KBM-7 (cell line): ENCODE results near the gene CYP3A4.
"Not testable (repeated sequence)": the region's sequence is repeated elsewhere in the genome, so short reads cannot be mapped to it uniquely, and the experiment has no call there.

Experiments
- DNase-seq: peaks from one replicate; pipeline ENCODE4 v3.0.0-alpha.2; 2015
- in situ Hi-C: fragments of 300-500 bp; cut with MboI; formaldehyde crosslinking; loops from 2 replicates; pipeline ENCODE4 v1.14.3; 2020; ENCODE audit warnings: low sequenced_read_pairs, low pct_unique_long_range_greater_than_20kb, mixed read lengths

Gene CYP3A4

DNA sequence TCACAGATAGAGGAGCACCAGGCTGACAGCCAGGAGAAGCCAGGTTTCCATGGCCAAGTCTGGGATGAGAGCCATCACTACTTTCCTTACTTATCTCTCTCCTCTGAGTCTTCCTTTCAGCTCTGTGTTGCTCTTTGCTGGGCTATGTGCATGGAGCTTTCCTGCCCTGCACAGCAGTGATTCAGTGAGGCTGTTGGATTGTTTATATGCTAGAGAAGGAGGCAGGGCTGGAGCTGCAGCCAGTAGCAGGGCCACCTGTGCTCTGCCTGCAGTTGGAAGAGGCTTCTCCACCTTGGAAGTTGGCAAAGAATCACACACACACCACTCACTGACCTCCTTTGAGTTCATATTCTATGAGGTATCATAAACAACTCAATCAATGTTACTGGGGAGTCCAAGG lies at the start of gene CYP3A4:
Gene CYP3A4, minus strand, starts transcription at position 178 of the 400 bp plus-strand sequence. Its CDS starts 103 bp downstream, at position 75.
- DNase-seq = no peak
- in situ Hi-C loops = no loop called here

DNA sequence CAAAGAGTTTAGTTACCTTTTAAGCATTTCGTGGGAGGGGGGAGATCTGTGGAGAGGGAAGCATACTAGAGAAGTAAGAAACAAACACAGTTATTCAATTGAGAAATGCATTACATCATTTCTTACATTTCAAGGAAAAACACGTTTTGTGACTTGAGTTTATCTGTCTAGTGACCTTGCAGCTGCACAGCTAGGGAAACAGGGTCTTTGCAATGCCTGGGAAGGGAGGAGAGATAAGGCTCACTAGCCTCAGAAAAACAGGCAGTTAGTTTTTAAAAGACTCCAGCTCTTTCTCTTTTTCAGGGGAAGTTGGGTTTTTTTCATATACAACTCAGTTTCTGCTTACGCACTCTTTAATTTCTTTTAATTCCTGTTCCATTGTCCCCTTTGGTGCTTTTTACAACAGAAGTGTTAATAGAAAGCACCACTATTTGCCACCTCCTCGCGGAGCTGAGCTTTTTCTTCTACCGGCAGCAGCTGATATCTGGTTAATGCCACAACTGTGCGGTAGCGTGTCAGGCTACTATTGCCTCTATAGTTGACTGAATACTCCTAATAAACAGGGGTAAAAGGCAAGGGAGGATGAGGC lies 49.4 kb upstream of the CYP3A4 start:
- in situ Hi-C loops = no loop called here
- no peak for DNase-seq

DNA sequence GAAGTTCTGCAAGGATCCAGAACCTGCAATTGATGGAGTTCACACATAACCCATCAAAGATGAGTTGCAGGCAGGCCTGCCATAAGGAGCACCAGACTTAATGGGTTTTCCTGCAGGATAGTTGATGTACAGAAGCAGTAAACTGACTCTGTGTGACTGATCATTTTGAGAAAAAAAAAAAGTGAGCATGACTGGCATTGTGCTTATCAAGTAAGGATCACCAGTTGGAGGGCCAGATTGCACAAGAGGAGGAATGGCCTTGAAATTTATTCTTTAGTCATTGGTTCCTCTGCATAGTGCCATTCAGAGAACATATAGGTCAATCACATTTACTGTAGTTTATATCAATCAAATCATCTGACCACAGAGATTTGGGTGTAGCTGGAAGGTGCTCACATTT lies 47.6 kb upstream of the CYP3A4 start:
- no peak for DNase-seq

DNA sequence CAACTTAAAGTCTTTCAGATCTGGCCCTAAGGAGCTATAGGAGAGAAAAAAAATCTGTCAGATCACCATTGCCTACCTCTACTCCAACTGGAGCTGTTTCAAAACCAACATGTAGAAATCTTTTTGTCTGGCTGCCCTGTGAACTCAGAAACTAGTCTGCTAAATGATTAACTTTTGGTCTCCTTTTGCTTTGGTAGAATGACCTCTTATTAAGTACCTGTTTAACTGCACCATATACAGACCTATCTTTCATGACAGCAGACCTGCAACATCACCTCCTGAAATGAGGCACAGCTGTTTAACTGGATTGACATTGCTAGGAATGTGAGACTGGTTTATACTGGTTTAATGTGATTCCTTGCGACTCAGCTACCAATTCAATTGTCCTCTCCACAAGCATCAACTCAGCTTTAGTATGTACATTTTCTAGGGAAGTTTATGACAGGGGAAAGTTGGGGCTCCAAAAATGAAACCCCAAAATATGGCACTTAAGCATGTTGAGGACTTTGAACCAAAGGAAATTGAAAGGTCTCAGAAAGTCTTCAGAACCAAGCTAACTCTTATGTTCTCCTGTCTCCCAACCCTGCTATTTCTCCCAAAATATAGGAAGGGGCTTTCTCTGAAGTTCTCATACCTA lies 45.7 kb upstream of the CYP3A4 start:
- DNase-seq = no peak
- in situ Hi-C loops = no loop called here

More for the DNA sequence above, 47.6 kb upstream of the CYP3A4 start:
- in situ Hi-C loops = no loop called here

DNA sequence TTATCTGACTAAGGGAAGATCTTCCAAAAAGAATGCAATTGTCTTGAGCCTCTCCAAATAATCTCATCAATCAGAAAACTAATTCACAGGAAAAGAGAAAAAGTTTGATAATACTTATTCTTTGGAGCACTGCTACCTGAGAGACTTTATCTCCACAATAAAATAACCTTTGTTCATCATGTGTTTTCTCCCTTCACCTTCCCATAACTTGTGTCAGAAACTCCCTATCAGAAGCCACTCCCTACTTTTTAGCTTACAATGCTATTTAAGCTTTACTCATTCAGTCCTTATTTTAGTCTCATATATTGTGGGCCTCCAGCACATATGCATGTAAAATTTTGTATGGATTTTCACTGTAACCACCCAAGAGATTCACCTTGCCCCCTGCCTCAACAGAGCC lies 44.8 kb upstream of the CYP3A4 start:
- DNase-seq = no peak
- in situ Hi-C loops = no loop called here

DNA sequence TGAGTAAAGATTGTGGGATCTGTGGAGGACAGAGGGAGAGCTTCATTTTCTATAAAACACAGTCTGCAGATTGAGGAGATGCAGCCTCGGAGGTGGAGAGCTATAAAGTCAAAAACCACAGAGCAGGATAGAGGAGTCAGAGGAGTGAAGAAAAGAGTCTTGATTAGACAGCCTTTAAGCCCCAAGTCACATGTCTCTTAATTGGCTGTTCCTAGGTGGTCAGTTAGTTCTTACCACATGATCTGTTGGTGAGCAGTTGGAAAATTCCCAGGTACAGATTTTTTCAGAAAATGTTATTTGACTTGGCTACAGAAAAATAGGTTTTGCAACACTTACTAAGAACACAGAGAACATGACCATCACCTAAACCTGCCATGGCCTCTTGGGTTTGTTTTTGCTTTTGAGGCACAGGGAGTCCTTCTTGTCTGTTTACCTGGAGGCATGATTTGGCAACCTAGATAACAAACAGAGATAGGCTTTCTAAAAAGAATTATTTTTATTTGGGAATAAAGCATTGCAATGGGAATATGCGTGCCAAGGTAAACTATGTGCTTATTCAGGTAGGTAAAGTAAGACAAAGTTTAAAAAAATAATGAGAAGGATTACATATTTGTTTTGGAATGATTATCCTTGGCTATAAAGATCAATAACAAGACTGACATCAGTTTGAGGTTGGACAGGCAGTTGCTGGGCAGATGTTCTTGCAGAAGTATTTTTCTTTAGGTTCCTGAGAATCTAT lies 43.2 kb upstream of the CYP3A4 start:
- DNase-seq = no peak
- in situ Hi-C loops = no loop called here

DNA sequence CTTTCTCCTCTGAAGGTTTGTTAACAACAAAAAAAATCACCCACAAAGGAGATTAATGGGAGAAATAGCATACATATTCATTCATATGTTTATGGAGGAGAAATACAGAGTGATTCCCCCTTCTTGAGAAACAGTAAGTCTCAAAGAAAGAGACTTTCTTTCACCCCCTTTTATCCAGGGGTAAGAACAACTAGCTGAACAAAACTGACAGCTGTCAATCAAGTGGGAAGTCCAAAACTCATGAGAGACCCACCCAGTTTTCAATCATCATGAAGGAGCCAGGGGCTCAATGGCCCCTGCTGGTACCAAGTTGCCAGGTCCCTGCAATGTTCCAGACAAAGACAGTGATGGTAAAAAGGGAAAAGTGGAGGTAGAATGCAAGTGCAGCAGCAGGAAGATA lies 41.9 kb upstream of the CYP3A4 start:
- in situ Hi-C loops = no loop called here

DNA sequence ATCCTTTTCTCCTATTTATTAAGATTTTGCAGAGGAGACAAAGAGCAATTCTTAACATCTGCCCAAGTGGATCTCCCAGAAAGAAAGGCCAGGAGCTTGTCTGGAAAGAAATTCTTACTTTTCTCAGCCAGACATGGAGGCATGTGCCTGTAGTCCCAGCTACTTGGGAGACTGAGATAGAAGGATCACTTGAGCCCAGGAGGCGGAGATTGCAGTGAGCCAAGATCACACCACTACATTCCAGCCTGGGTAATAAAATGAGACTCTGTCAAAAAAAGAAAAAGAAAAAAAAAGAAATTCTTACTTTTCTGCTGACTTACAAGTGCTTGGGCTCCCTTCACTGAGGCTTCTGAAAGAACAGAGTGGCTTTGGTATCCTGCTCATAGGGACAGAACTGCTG lies 41.5 kb upstream of the CYP3A4 start:
- no peak for DNase-seq
- in situ Hi-C loops = no loop called here

More for the DNA sequence above, 41.9 kb upstream of the CYP3A4 start:
- no peak for DNase-seq

DNA sequence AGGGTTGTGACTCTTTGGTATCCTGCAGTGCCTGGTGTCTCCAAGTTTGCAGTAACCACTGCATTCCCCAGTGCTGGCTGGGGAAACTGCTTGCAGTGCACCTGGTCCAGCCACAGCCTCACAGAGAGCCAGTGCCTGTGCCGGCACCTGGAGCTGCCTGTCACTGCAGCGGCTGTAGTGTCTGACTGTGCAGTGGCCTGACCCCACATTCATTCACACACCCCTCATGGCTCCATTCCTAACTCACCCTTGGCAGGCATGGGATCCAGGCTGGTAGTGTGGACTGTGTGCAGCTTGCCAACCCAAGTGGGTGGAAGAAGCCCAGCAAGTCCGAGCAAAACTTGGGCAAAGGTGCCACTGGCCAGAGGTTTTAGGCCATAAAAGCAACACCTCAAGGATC lies 40.1 kb upstream of the CYP3A4 start:
- DNase-seq = no peak
- in situ Hi-C loops = no loop called here

DNA sequence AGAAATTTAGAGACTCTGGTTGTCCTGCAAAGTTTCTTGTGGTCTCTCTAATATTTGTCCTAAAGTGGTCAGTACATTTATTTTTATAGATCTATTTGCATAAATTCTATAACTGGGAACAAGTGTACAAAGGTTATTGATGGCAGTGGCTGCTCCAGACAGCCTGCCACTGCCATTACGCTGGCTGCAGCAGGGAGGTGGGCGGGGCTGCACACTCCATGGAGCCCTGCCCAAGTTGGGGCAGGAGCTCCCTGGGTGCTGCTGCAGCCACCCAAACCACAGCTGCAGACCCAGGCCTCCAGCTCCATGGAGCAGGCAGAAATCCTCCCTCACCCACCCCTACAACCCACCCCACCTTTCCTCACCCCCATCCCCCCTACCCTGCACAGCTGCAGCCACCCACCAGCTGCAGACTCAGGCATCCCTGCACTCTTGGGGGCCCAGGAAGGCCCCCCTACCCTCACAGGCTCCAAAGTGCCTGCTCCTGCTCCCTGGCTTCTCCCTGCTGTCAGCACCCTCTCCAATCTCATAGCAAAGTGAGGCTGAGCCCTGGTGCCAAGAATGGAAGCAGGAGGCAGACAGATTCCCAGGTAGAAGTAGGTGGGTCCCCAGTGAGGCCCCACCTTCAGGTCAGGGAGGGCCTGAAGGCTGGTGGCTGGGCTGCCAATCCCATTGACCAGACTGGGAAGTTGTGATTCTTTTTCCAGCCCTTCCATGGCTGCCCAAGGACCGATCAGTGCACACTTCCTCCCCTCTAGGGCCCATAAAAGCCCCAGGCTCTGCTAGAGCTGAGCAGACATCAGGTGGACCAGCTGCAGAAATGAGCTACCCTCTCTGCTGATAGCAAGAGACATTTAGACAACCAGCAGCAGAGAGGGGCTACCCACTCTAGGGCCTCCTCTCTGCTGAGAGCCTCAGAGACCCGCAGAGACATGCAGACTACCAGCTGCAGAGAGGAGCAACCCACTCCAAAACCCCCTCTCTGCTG lies 39.0 kb upstream of the CYP3A4 start:
- in situ Hi-C loops = no loop called here
- DNase-seq = no peak

DNA sequence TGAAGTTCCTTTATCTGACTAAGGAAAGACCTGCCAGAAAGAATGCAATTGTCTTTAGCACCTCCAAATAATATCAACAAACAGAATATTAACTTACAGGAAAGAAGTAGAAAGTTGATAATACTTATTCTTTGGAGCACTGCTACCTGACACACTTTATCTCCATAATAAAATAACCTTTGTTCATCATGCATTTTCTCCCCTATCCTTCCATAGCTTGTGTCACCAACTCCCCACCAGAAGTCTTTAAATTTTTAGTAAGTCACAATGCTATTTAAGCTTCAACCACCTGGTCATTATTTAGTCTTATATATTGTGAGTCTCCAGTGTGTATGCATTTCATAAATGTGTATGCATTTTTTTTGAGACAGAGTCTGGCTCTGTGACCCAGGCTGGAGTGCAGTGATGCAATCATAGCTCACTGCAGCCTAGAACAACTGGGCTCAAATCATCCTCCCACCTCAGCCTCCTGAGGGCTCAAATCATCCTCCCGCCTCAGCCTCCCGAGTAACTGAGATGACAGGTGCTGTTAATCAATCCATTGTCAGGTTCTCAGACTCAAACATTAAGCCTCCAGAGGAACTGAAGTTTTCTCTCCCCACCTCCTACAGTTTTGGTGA lies 36.5 kb upstream of the CYP3A4 start:
- no peak for DNase-seq
- in situ Hi-C loops = no loop called here

DNA sequence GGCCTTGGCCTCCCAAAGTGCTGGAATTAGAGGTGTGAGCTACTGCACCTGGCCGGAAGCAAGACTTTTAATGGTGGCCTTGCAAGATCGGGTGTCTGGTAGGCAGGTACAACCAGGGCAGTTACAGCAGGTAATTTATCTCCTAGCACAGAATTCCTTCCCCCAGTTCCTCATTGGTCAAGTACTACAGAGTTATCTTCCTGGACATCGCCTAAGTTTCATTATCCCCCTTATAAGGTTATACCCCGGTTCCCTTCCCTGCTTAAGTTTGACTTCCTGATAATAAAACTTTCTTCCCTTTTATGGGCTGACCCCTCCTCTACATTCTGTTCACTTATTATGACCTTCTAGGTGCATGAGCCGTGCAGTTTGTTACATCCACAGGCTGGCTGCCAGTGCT lies 24.8 kb upstream of the CYP3A4 start:
- DNase-seq = no peak
- in situ Hi-C loops = no loop called here

DNA sequence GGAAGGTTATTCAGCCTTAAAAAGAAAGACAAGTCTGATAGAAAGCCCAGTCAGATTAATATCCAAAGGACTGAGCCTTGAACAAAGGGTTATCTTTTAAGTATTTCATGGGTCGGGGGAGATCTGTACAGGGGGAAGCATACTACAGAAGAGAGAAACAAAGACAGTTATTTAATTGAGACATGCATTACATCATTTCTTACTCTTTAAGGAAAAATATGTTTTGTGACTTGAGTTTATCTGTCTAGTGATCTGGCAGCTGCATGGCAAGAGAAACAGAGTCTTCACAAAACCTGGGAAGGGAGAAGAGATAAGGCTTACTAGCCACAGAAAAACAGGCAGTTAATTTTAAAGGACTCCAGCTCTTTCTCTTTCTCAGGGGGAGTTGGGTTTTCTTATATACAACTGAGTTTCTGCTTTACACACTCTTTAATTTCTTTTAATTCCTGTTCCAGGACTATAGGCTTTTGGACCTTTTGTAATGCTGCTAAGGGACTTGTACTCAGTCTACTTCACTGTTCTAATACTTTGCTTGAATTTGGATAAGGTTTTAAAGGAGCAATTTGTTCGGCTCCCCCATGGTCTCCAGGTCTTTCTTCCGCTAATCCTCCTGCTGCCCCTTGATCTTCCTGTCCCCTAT lies 23.0 kb upstream of the CYP3A4 start:
- in situ Hi-C loops = no loop called here
- no peak for DNase-seq

DNA sequence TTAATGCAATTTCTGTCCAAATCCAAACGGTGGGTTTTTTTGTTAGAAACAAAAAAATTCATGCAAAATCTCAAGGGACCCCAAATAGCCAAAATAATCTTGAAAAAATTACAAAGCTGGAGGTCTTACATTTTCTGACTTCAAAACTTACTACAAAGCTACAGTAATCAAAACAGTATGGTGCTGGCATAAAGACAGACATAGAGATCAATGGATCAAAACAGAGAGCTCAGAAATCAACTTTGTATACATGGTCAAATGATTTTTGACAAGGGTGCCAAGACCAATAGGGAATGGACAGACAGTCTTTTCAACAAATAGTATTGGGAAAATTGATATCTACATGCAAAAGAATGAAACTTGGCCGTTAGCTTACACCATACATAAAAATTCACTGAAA lies 21.7 kb upstream of the CYP3A4 start:
- in situ Hi-C loops = no loop called here
- no peak for DNase-seq

DNA sequence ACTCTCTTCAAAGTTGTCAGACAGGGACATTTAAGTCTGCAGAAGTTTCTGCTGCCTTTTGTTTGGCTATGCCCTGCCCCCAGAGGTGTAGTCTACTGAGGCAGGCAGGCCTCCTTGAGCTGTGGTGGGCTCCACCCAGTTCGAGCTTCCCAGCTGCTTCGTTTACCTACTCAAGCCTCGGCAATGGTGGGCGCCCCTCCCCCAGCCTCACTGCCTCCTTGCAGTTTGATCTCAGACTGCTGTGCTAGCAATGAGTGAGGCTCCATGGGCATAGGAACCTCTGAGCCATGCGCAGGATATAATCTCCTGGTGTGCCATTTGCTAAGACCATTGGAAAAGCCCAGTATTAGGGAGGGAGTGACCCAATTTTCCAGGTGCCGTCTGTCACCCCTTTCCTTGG lies 19.1 kb upstream of the CYP3A4 start:
- in situ Hi-C loops, DNase-seq: not testable (repeated sequence)

DNA sequence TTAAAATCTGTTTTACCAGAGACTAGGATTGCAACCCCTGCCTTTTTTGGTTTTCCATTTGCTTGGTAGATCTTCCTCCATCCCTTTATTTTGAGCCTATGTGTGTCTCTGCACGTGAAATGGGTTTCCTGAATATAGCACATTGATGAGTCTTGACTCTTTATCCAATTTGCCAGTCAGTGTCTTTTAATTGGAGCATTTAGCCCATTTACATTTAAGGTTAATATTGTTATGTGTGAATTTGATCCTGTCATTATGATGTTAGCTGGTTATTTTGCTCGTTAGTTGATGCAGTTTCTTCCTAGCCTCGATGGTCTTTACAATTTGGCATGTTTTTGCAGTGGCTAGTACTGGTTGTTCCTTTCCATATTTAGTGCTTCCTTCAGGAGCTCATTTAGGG lies 17.4 kb upstream of the CYP3A4 start:
- in situ Hi-C loops, DNase-seq: not testable (repeated sequence)

DNA sequence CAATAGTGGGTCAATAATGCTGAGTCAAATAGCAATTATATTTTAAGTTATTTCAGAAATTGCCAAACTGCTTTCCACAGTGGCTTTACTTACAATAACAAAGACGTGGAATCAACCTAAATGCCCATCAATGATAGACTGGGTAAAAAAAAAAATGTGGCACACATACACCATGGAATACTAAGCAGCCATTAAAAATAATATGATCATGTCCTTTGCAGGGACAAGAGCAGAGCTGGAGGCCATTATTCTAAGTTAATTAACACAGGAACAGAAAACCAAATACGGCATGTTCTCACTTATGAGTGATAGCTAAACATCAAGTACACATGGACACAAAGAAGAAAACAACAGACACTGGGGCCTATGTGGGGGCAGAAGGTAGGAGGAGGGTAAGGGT lies 15.0 kb upstream of the CYP3A4 start:
- no peak for DNase-seq
- in situ Hi-C loops = no loop called here

DNA sequence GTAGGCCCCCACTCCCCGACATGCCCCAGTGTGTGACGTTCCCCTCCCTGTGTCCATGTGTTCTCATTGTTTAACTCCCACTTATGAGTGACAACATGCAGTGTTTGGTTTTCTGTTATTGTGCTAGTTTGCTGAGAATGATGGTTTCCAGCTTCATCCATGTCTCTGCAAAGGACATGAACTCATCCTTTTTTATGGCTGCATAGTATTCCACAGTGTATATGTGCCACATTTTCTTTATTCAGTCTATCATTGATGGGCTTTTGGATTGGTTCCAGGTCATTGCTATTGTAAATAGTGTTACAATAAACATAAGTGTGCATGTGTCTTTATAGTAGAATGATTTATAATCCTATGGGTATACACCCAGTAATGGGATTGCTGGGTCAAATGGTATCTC lies 11.9 kb upstream of the CYP3A4 start:
- in situ Hi-C loops, DNase-seq: not testable (repeated sequence)
